Liver (tissue), 9 donors: ENCODE results near the gene RHOT1. TPM values are rescaled to one million over a fixed set of nuclear protein-coding genes. Genes with fewer than 3 reads are reported as not detected.
"Not testable (repeated sequence)": the region's sequence is repeated elsewhere in the genome, so short reads cannot be mapped to it uniquely, and the experiment has no call there.

Experiments
- DNase-seq: peaks from one replicate; pipeline ENCODE4 v3.0.0-alpha.2; 2017; ENCODE audit warnings: low spot score
- H3K27ac ChIP-seq, 2 donors: one replicate each; pipeline ENCODE4 v1.7.0; 2013; ENCODE audit warnings: inconsistent platforms in 2 of 2, low read length in 2 of 2, control low read depth in 1 of 2, low read depth in 1 of 2, mild to moderate bottlenecking in 1 of 2
- H3K27me3 ChIP-seq, 4 donors: one replicate each; pipeline versions ENCODE4 v1.6.1 to v1.7.0; 2013; ENCODE audit warnings: low read length in 3 of 4, inconsistent platforms in 1 of 4, mild to moderate bottlenecking in 1 of 4, moderate library complexity in 1 of 4; ENCODE audit not compliant: control insufficient read depth in 4 of 4, insufficient read depth in 4 of 4
- H3K36me3 ChIP-seq, 4 donors: one replicate each; pipeline versions ENCODE4 v1.6.1 to v1.7.0; 2013; ENCODE audit warnings: low read length in 3 of 4, mild to moderate bottlenecking in 3 of 4, low read depth in 1 of 4, moderate library complexity in 1 of 4; ENCODE audit not compliant: control insufficient read depth in 4 of 4, insufficient read depth in 3 of 4
- H3K4me1 ChIP-seq, 4 donors: one replicate each; pipeline versions ENCODE4 v1.6.1 to v1.7.0; 2013; ENCODE audit warnings: low read length in 3 of 4, mild to moderate bottlenecking in 3 of 4, moderate library complexity in 1 of 4; ENCODE audit not compliant: control insufficient read depth in 4 of 4, insufficient read depth in 4 of 4
- H3K4me3 ChIP-seq, 3 donors: one replicate each; pipeline versions ENCODE4 v1.6.1 to v1.7.0; 2013; ENCODE audit warnings: low read length in 3 of 3, control low read depth in 1 of 3, low read depth in 1 of 3, mild to moderate bottlenecking in 1 of 3
- H3K9ac ChIP-seq, 2 donors: one replicate each; pipeline ENCODE4 v1.7.0; 2013; ENCODE audit warnings: low read length in 2 of 2, mild to moderate bottlenecking in 2 of 2, moderate library complexity in 2 of 2, control low read depth in 1 of 2, low read depth in 1 of 2
- H3K9me3 ChIP-seq, 4 donors: one replicate each; pipeline versions ENCODE4 v1.6.1 to v1.7.0; 2013; ENCODE audit warnings: low read length in 3 of 4; ENCODE audit not compliant: control insufficient read depth in 4 of 4
- CTCF ChIP-seq: fragments of 150-350 bp; IDR thresholded peaks from 2 replicates; pipeline ENCODE4 v1.5.1; 2017; ENCODE audit warnings: improper control_type of control experiment, low read depth, low read length; ENCODE audit not compliant: missing input control
- FOXA2 ChIP-seq: IDR thresholded peaks from 2 replicates; pipeline ENCODE4 v1.6.1; 2016; ENCODE audit warnings: antibody characterized with exemption
- GABPA ChIP-seq, 2 donors: IDR thresholded peaks in 1 of 2; conservative IDR thresholded peaks in 1 of 2; 2 replicates each; pipeline ENCODE4 v1.6.1; 2016; ENCODE audit warnings: antibody characterized with exemption in 2 of 2, mild to moderate bottlenecking in 1 of 2, moderate library complexity in 1 of 2
- HNF4G ChIP-seq: IDR thresholded peaks from 2 replicates; pipeline ENCODE4 v1.6.1; 2016; ENCODE audit warnings: antibody characterized with exemption
- RAD21 ChIP-seq, 2 donors: IDR thresholded peaks; 2 replicates each; pipeline ENCODE4 v1.6.1; 2016; ENCODE audit warnings: antibody characterized with exemption in 2 of 2, mild to moderate bottlenecking in 2 of 2
- YY1 ChIP-seq: IDR thresholded peaks from 2 replicates; pipeline ENCODE4 v1.6.1; 2016; ENCODE audit warnings: antibody characterized with exemption, mild to moderate bottlenecking
- WGBS: extraction: QIAGEN DNeasy Blood & Tissue Kit; methylation state at CpG from one replicate; pipeline ENCODE4 v1.1.7; 2013; 5-methylcytosine and 5-hydroxymethylcytosine counted together
- polyA plus RNA-seq, 2 donors: library from polyadenylated mRNA; stranded (reverse) in 1 of 2; unstranded in 1 of 2; fragments of 200-250 nt in 1 of 2; fragments of >200 nt in 1 of 2; fragmentation: Nextera tagmentation in 1 of 2; extraction: Ambion mirVana in 1 of 2; gene quantifications; one replicate each; pipeline versions ENCODE4 v1.2.1 to v1.2.3, GENCODE V29; 2013 to 2015
- total RNA-seq, 2 donors: library from RNA; depleted of rRNA; stranded (reverse); fragments of >200 nt; gene quantifications; one replicate each; pipeline ENCODE4 v1.2.3, GENCODE V29; 2014
- TF ChIP-seq, protein P1 (sequence below): IDR thresholded peaks from 2 replicates; pipeline ENCODE4 v1.6.1; 2016; ENCODE audit warnings: antibody characterized with exemption
- TF ChIP-seq, protein P2 (sequence below): IDR thresholded peaks from 2 replicates; pipeline ENCODE4 v1.6.1; 2016; ENCODE audit warnings: antibody characterized with exemption
- donor health status: healthy.
- donor health status: healthy.
- donor health status: healthy.
- donor health status: healthy.
- donor health status: healthy.

Gene RHOT1
- total RNA-seq, result 10 to 100 TPM; 20.2 to 43.4 TPM
- 10 to 100 TPM in 1 of 2 donors, 1 to 10 TPM in 1; 8.1 to 14.0 TPM for polyA plus RNA-seq

DNA sequence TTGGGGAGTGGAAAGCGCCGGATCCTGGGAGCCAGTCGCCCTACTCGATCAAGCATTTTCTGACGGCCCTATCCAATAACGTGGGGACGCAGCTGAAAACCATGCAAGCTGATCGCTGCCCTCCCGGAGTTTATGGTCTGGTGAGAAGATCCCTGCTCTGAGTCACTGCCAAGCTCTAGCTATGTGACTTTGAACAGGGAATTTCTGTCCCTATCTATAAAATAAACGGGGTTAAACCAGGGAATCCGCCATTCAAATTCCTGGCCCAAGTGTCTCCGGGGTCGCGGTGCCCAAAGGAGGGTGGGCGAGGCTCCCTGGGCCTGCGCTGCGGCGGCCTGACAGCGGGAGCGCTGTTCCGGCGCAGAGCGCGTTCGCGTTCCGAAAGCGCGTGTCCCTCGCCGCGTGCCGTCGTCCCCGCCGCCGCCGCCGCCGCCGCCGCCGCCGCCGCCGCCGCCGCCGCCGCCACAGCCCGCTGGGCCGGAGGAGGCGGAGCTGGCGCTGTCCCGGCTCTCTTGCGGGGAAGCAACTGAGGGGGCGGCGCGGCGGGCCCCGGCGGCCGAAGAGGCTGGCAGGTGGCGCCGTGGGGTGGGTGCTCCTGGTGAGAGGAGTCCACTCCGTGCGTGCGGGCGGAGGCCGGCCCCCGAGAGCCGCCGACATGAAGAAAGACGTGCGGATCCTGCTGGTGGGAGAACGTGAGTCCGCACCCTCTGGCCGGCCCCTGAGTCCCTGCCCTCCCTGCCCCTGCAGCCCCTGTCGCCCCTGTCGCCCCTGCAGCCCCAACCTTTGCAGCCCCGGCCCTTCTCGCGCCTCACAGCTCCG, at the start of gene RHOT1:
RHOT1 (plus strand) TSS at position 465 of the 819 bp plus-strand sequence; CDS start at position 656, 191 bp downstream.
- peak; percentile 86 for DNase-seq
- Histone ChIP-seq H3K9me3 (no peaks in the 10 kb centered on the region), H3K36me3 (no peaks in the 10 kb centered on the region), H3K4me3 (peak within 1 kb of the TSS; percentile 75 to 95 (median 82)), H3K4me1 (peaks cover 6 to 34% (median 23%) of the 10 kb centered on the region in 4 donors), H3K9ac (peak within 1 kb of the TSS; percentile 84 to 92), H3K27ac (peak within 1 kb of the TSS; percentile 75 to 93), H3K27me3 (no peaks in the 10 kb centered on the region)
- under 1% methylated on average over 84 of the region's 84 CpGs for WGBS
- TF ChIP-seq FOXA2 (no peak), RAD21 (IDR thresholded peaks at IDR 0.05) (peak in 1 of 2 donors; percentile 15), YY1 (peak; percentile 73), CTCF (peak; percentile 63), GABPA (IDR thresholded peaks at IDR 0.05 in 1 of 2, conservative IDR thresholded peaks at IDR 0.05 in 1 of 2) (no peak)
- TF ChIP-seq, protein P1, sequence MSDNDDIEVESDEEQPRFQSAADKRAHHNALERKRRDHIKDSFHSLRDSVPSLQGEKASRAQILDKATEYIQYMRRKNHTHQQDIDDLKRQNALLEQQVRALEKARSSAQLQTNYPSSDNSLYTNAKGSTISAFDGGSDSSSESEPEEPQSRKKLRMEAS, result no peak

- Histone ChIP-seq H3K9ac (no peak overlapping the region), H3K4me1 (peaks cover 2 to 12% (median 9%) of the 10 kb centered on the region in 4 donors), H3K4me3 (no peak overlapping the region), H3K36me3 (no peaks in the 10 kb centered on the region), H3K27me3 (no peaks in the 10 kb centered on the region), H3K9me3 (no peaks in the 10 kb centered on the region), H3K27ac (no peak overlapping the region)
- no peak for DNase-seq
- 86% methylated on average over 2 of the region's 2 CpGs for WGBS
- TF ChIP-seq HNF4G, result no peak
- TF ChIP-seq, protein P2, sequence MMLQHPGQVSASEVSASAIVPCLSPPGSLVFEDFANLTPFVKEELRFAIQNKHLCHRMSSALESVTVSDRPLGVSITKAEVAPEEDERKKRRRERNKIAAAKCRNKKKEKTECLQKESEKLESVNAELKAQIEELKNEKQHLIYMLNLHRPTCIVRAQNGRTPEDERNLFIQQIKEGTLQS, result no peak
Measured at GRCh38 chr17:32099686-32100085, 42.6 kb upstream of the RHOT1 start.

DNA sequence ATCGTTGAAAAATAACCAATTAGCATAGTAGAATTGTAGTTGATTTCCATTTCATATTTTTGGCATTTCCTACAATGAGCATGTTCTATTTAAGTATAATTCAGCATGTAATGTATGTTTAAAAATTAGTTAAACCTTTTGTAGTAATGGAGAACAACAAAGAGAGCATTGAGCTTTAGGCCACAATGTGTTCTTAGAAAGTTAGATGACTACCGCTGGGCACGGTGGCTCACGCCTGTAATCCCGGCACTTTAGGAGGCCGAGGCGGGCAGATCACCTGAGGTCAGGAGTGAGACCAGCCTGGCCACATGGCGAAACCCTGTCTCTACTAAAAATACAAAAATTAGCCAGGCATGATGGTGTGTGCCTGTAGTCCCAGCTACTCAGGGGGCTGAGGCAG, 42.0 kb upstream of the RHOT1 start:
- not testable (repeated sequence) for H3K9ac ChIP-seq, H3K36me3 ChIP-seq, H3K27ac ChIP-seq, H3K27me3 ChIP-seq, H3K9me3 ChIP-seq, DNase-seq, H3K4me3 ChIP-seq
- 85% methylated on average over 8 of the region's 8 CpGs for WGBS
- peaks cover 2 to 12% (median 9%) of the 10 kb centered on the region in 4 donors for H3K4me1 ChIP-seq
